ENCODE measurements around the gene MED27.

The MED27 gene, protein sequence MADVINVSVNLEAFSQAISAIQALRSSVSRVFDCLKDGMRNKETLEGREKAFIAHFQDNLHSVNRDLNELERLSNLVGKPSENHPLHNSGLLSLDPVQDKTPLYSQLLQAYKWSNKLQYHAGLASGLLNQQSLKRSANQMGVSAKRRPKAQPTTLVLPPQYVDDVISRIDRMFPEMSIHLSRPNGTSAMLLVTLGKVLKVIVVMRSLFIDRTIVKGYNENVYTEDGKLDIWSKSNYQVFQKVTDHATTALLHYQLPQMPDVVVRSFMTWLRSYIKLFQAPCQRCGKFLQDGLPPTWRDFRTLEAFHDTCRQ

GRCh38 chr9:132079391-132080091 is at the start of gene MED27:
MED27 (minus strand) TSS chr9:132079867; CDS start chr9:132079844, 23 bp downstream.
- peak; percentile 92 for DNase-seq (ENCODE audit: low read depth)

DNA sequence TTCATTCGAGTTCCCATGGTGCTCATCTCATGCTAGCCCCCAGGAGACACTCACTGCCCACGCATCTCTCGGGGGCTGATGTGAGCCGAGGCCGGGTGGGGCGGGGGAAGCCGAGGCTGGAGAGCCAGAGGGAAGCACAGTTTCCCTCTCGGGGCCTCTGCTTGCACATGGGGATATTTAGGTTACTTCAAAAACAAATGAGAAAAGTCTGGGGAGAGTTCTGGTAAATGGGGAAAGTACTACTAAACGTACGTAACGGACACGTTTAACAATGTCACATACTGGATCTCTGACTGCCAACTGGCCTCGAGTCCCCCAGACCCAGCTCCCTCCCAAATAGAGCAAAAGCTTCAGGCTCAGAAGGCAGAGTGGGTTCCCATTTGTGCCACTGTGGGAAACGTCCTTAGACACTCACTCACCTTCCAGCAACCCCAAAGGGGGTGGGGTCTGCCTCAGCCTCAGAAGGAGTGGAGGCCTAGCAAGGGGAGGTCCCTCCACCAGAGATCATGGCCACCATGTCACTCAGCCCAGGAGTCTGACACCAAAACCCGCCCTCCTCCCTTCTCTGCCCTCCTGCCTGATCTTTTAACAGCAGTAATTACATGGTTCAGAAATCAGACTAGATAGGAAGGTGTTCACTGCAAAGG is 48.3 kb upstream of the MED27 start:
- no peak for DNase-seq (ENCODE audit: low read depth)

GRCh38 chr9:132126680-132127236 is 47.1 kb upstream of the MED27 start:
- no peak for DNase-seq (ENCODE audit: low read depth)

- peak; percentile 17 for DNase-seq (ENCODE audit: low read depth)
Observed at GRCh38 chr9:132125944-132126679, 46.4 kb upstream of the MED27 start.

DNA sequence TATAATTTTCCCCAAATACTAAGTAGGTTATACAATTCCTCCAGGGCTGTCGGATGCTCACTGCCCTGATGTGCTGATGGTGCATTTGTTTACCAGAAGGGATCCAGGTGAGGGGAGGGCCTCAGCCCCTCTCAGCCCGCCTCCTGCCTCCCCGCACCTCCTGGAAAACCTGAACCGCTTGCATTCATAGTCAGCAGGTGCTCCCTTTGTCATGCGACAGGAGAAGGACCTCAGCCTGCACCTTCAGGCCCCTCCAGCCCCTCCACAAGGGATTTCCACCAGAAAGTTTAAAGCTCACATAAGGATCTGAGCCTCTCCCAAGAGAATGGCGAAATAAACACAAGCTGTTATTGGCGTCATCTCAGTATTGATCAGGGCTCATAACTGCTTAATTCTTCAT is 45.7 kb upstream of the MED27 start:
- DNase-seq (ENCODE audit: low read depth) = no peak

GRCh38 chr9:132124800-132125199 is 45.1 kb upstream of the MED27 start:
- DNase-seq (ENCODE audit: low read depth) = no peak

DNA sequence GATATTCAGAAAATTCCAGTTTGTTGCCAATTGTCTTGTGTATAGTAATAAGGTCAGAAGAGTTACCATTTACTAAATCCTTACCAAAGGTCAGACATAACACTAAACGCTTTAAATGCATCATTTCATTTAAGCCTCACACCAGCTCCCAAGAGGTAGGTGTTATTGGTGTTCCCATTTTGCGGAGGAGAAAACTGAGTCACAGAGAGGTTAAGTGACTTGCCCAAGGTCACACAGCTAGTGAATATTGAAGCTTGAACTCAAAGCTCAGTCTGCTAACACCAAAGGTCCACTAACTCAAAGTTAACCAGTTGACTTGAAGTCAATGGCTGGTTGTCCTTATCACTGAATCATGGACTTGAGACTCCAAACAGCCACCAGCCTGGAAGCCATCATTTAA is 41.4 kb upstream of the MED27 start:
- DNase-seq (ENCODE audit: low read depth) = no peak

- DNase-seq (ENCODE audit: low read depth) = no peak
Observed at GRCh38 chr9:132117694-132118093, 38.0 kb upstream of the MED27 start.

- DNase-seq (ENCODE audit: low read depth) = no peak
Observed at GRCh38 chr9:132116583-132116982, 36.9 kb upstream of the MED27 start.

DNA sequence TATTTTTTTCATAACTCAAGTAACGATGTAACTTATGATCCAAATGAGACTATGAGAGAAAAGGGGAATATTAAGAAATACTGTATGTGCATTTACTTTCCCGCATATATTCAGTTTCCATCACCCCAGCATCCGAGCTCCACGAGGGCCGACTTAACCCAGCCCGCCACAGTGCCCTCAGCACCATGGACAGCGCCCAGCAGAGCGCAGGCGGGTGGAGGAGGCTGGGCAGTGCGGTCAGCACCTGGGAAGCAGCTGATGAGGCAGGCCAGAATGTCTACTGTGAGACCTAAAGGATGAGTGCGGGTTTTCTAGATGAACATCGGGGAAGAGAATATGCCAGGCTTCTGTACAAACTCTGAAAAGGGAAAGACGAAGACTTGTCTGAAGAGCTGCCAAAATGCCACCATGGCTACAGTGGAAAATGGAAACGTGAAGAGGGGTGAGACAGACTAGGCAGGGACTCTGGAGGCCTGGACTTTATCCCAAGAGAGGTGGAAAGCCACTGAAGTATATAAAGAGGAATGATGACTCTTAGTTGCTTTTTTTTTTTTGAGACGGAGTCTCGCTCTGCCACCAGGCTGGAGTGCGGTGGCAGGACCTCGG is 34.5 kb upstream of the MED27 start:
- DNase-seq (ENCODE audit: low read depth) = no peak

GRCh38 chr9:132109291-132109690 is 29.6 kb upstream of the MED27 start:
- no peak for DNase-seq (ENCODE audit: low read depth)

- no peak for DNase-seq (ENCODE audit: low read depth)
Observed at GRCh38 chr9:132108728-132109127, 29.1 kb upstream of the MED27 start.

GRCh38 chr9:132099741-132100407 is 20.2 kb upstream of the MED27 start:
- no peak for DNase-seq (ENCODE audit: low read depth)

DNA sequence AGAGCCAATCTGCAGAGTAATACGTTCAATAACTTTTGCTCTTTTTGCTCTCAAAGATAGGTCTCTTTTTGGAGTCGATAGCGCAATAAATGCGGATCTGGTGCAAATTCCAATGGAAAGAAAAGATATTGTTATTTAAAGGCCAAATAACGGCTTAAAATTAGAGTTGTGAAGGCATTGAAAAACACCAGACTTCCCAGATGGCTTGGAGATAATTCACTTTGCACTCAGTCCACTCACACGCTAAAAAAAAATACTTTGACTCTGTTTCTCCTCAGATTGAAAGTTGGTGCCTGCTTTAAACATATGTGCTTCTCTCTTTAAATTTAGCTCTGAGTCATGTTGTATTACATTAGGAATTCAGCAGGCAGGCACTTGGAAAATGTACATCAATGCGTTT is 19.5 kb upstream of the MED27 start:
- no peak for DNase-seq (ENCODE audit: low read depth)

GRCh38 chr9:132094314-132094791 is 14.7 kb upstream of the MED27 start:
- no peak for DNase-seq (ENCODE audit: low read depth)

DNA sequence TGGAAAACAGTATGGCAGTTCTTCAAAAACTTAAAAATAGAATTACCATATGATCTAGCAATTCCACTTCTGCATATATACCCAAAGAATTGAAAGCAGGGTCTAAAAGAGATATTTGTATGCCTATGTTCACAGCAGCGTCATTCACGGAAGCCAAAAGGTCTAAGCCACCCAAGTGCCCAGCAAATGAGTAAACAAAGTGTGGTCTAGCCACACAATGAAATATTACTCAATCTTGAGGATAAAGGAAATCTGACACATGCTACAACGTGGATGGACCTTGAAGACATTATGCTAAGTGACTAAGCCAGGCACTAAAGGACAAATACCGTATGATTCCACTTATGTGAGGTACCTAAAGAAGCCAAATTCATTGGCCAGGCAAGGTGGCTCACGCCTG is 11.1 kb upstream of the MED27 start:
- DNase-seq (ENCODE audit: low read depth) = no peak

DNA sequence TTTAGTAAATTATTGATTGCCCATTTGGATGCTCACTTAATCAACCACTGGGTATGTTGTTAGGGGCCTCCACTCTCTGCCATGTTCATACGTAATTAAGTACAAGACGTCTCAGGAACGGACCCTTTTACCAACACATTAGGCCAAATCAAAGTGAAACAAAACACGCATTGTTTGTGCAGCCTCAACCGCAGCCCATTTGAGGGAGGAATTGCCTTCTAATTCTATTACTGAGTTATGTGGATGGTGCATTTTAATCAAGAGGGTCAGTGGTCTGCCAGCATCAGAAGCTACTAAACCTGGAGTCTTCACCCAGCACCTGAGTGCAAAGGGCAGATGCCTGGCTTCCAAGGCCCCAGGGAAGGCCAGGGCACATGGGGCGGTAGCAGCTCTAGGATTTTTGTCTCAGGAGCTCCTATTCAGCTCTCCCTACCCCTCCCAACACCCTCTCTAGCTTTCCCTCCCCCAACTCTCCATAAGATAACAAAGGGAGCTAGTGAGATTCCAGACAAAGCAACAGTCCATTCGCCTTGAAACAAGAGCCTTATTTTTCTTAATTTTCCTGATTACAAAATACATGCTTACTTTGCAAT is 7.9 kb upstream of the MED27 start:
- DNase-seq (ENCODE audit: low read depth) = no peak

DNA sequence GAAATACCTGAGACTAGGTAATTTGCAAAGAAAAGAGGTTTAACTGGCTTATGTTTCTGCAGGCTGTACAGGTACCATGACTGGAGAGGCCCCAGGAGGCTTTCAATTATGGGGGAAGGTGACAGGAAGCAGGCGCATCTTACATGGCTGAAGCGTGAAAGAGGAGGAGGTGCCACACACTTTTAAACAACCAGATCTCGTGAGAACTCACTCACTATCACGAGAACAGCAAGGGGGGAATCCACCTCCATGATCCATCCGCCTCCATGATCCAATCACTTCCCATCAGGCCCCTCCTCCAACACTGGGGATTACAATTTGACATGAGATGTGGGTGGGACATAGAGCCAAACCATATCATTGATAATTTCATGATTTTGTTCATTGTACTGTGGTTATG is 2.5 kb upstream of the MED27 start:
- no peak for DNase-seq (ENCODE audit: low read depth)

DNA sequence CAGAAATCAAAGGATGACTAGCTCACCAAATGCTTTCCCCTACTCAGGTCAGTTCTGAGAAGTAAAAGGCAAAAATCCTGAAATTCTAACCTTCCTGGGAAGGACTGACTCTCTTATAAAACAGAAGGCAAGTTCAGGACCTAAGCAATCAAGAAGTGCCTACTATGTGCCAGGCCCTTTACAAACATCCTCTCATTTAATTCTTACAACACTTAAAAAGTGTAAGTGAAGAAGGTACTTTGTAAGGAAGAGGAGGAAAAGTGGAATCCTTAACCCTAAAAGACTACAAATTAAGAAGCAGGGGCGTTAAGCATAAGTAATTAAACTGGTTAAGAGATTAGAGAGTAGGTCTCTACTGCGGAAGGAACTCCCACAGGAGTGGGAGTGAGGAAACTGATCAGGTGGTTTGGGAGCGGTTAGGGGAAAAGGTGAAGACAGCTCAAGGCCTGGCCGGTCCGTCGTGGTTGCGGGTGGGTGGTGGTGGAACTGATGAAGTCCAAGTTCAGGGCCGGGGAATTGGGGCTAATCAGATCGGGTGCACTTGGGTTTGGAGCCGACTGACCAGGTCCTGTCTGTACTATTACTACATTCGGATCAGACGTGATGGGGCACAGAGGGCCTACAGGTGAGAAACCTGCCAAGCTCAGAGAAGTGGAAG is 839 bp downstream of the MED27 start:
- DNase-seq (ENCODE audit: low read depth) = no peak
